Measurements from ENCODE around the gene MARCHF9. TPM values are rescaled to one million over a fixed set of nuclear protein-coding genes. Genes with fewer than 3 reads are reported as not detected.

MARCHF9 gene
- total RNA-seq, 3 donors from 2014 or later (not counting 1 experiment from before 2014, with no cell fraction given): 25.4 to 28.4 (median 26.0) TPM

DNA sequence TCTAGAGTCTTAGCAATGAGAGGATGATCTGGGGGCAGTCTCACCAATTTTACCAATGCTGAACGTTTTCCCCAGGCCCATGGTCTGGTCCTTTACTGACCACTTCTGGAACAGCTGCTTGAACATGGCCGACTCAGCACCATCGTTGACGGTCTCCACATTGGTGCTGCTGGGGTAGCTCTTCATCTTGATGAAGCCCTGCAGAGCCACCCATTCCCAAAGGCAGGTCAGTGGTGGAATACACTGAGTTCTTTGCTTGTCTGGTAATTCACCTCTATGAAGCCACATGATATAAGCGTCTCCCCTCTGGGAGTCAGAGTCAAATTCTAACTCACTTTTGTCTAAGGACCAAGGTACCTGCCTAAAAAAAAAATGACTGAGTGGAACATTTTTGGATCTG is 53.4 kb downstream of the MARCHF9 start:
- H3K4me1 ChIP-seq (ENCODE audit: control insufficient read depth, insufficient read depth, low read length): no peaks in the 10 kb centered on the region
- Mint-ChIP-seq H3K9me3 (no peaks in the 10 kb centered on the region), H3K4me3 (no peak overlapping the region), H3K36me3 (no peaks in the 10 kb centered on the region), H3K27ac (no peak overlapping the region), H3K4me1 (no peaks in the 10 kb centered on the region), H3K27me3 (ENCODE audit: low read depth in 2 of 2) (no peaks in the 10 kb centered on the region)
- no peak overlapping the region for H3K4me3 ChIP-seq (ENCODE audit: low read length)
- peaks cover 8% of the 10 kb centered on the region for H3K36me3 ChIP-seq (ENCODE audit: control insufficient read depth, insufficient read depth, low read length)
- no peak for ATAC-seq
- intact Hi-C loops (cut with micrococcal nuclease): no loop called here
- 94% methylated on average over 5 of the region's 5 CpGs for WGBS (ENCODE audit: insufficient coverage)
- H3K9me3 ChIP-seq (ENCODE audit: control insufficient read depth, insufficient read depth, low read length): no peaks in the 10 kb centered on the region
- no peak for DNase-seq
- TF ChIP-seq, protein P1, sequence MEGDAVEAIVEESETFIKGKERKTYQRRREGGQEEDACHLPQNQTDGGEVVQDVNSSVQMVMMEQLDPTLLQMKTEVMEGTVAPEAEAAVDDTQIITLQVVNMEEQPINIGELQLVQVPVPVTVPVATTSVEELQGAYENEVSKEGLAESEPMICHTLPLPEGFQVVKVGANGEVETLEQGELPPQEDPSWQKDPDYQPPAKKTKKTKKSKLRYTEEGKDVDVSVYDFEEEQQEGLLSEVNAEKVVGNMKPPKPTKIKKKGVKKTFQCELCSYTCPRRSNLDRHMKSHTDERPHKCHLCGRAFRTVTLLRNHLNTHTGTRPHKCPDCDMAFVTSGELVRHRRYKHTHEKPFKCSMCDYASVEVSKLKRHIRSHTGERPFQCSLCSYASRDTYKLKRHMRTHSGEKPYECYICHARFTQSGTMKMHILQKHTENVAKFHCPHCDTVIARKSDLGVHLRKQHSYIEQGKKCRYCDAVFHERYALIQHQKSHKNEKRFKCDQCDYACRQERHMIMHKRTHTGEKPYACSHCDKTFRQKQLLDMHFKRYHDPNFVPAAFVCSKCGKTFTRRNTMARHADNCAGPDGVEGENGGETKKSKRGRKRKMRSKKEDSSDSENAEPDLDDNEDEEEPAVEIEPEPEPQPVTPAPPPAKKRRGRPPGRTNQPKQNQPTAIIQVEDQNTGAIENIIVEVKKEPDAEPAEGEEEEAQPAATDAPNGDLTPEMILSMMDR (IDR thresholded peaks at IDR 0.05): no peak
- H3K27me3 ChIP-seq (ENCODE audit: control insufficient read depth, insufficient read depth, low read length): no peaks in the 10 kb centered on the region
- no peak overlapping the region for H3K27ac ChIP-seq (ENCODE audit: low read length)

DNA sequence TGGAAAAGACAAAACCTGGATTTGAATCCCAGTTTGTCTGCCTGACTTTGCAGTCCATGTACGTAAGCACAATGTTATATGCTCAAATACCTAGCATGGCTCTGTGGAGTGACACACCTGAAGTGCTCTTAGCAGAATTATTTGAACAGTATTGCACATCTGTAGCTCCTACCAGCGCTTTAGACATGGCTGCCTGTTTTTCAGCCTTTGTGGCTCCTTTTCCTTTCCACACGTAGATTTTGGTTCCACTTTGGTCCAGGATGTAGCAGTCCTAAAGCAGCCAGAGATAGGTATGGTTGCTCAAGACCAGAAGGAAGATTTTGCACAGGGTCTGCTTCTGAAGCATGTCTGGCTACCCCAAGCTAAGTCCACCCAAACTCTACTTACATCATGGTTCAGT is 54.5 kb downstream of the MARCHF9 start:
- Mint-ChIP-seq H3K36me3 (no peaks in the 10 kb centered on the region), H3K27ac (no peak overlapping the region), H3K4me1 (no peaks in the 10 kb centered on the region), H3K27me3 (ENCODE audit: low read depth in 2 of 2) (no peaks in the 10 kb centered on the region), H3K9me3 (no peaks in the 10 kb centered on the region), H3K4me3 (no peak overlapping the region)
- 92% methylated on average over 3 of the region's 3 CpGs for WGBS (ENCODE audit: insufficient coverage)
- peaks cover 8% of the 10 kb centered on the region for H3K36me3 ChIP-seq (ENCODE audit: control insufficient read depth, insufficient read depth, low read length)
- no peak overlapping the region for H3K27ac ChIP-seq (ENCODE audit: low read length)
- no peak for ATAC-seq
- no peaks in the 10 kb centered on the region for H3K9me3 ChIP-seq (ENCODE audit: control insufficient read depth, insufficient read depth, low read length)
- H3K27me3 ChIP-seq (ENCODE audit: control insufficient read depth, insufficient read depth, low read length): no peaks in the 10 kb centered on the region
- intact Hi-C loops (cut with micrococcal nuclease): no loop called here
- H3K4me1 ChIP-seq (ENCODE audit: control insufficient read depth, insufficient read depth, low read length): no peaks in the 10 kb centered on the region
- TF ChIP-seq, protein P1 (IDR thresholded peaks at IDR 0.05): no peak
- no peak overlapping the region for H3K4me3 ChIP-seq (ENCODE audit: low read length)
- DNase-seq: no peak

Other genes starting within 250 kb of the MARCHF9 start
- gene DDIT3, start 234.6 kb upstream of the MARCHF9 start, total RNA-seq: 100 to 1,000 TPM; 117 to 318 (median 182) TPM
- gene MBD6, start 232.3 kb upstream of the MARCHF9 start, total RNA-seq: 100 to 1,000 TPM; 130 to 142 (median 139) TPM
- gene DCTN2, start 207.9 kb upstream of the MARCHF9 start, total RNA-seq: 10 to 100 TPM; 65.5 to 76.5 (median 71.8) TPM
- gene KIF5A, start 205.1 kb upstream of the MARCHF9 start, total RNA-seq: under 1 TPM; 0.09 to 0.40 (median 0.16) TPM
- gene PIP4K2C, start 163.9 kb upstream of the MARCHF9 start, total RNA-seq: 10 to 100 TPM; 41.0 to 62.9 (median 52.0) TPM
- 10 to 100 TPM; 65.1 to 81.1 (median 77.0) TPM for gene DTX3, start 150.3 kb upstream of the MARCHF9 start, total RNA-seq
- 1 to 10 TPM; 3.1 to 6.5 (median 5.1) TPM for gene ARHGEF25, start 143.7 kb upstream of the MARCHF9 start, total RNA-seq
- under 1 TPM; 0.38 to 0.59 (median 0.48) TPM for gene B4GALNT1, start 121.9 kb upstream of the MARCHF9 start, total RNA-seq
- 100 to 1,000 TPM; 185 to 221 (median 198) TPM for gene OS9, start 61.0 kb upstream of the MARCHF9 start, total RNA-seq
- gene AGAP2, start 16.4 kb upstream of the MARCHF9 start, total RNA-seq: 10 to 100 TPM; 54.1 to 63.5 (median 54.8) TPM
- 10 to 100 TPM; 18.3 to 27.0 (median 23.5) TPM for gene TSPAN31, start 10.1 kb upstream of the MARCHF9 start, total RNA-seq
- gene CDK4, start 2.8 kb upstream of the MARCHF9 start, total RNA-seq: 10 to 100 TPM; 30.7 to 39.5 (median 37.7) TPM
- 1 to 10 TPM; 1.1 to 1.7 (median 1.6) TPM for gene CYP27B1, start 12.0 kb downstream of the MARCHF9 start, total RNA-seq
- gene METTL1, start 17.0 kb downstream of the MARCHF9 start, total RNA-seq: 10 to 100 TPM in 1 of 3 donors, 1 to 10 TPM in 2; 8.0 to 12.5 (median 8.8) TPM
- 1 to 10 TPM; 1.3 to 2.6 (median 2.2) TPM for gene EEF1AKMT3, start 17.5 kb downstream of the MARCHF9 start, total RNA-seq
- 10 to 100 TPM; 17.6 to 19.7 (median 17.7) TPM for gene TSFM, start 27.7 kb downstream of the MARCHF9 start, total RNA-seq
- gene AVIL, start 63.6 kb downstream of the MARCHF9 start, total RNA-seq: 1 to 10 TPM in 2 of 3 donors, under 1 TPM in 1; 0.45 to 2.2 (median 1.3) TPM
- 100 to 1,000 TPM in 2 of 3 donors, 10 to 100 TPM in 1; 93.8 to 135 (median 123) TPM for gene CTDSP2, start 91.6 kb downstream of the MARCHF9 start, total RNA-seq
- 1 to 10 TPM; 4.9 to 8.8 (median 6.3) TPM for gene ATP23, start 186.5 kb downstream of the MARCHF9 start, total RNA-seq